OCI-LY1 (cell line): ENCODE data around the gene KIF25.

ENCODE experiments used
- H2AFZ ChIP-seq: fragments of 200-600 bp; sonication (generic), shearing (Covaris generic); 2 replicates; pipeline ENCODE4 v1.6.0; 2014; ENCODE audit warnings: antibody characterized with exemption, mild to moderate bottlenecking, low read length
- H3F3A ChIP-seq: fragments of 200-600 bp; sonication (generic), shearing (Covaris generic); 2 replicates; pipeline ENCODE4 v1.6.0; 2014; ENCODE audit warnings: mild to moderate bottlenecking, antibody characterized with exemption, low read length, moderate library complexity; ENCODE audit not compliant: insufficient read depth
- H3K27ac ChIP-seq: fragments of 200-600 bp; sonication (generic); 2 replicates; pipeline ENCODE4 v1.5.1; 2014; ENCODE audit warnings: low read length, mixed run types, mild to moderate bottlenecking, low read depth; ENCODE audit not compliant: poor library complexity, severe bottlenecking
- H3K27me3 ChIP-seq: fragments of 200-600 bp; sonication (generic); 2 replicates; pipeline ENCODE4 v1.6.0; 2014; ENCODE audit warnings: antibody characterized with exemption, mild to moderate bottlenecking, low read length, moderate library complexity; ENCODE audit not compliant: insufficient read depth
- H3K36me3 ChIP-seq: fragments of 200-600 bp; sonication (generic); 2 replicates; pipeline ENCODE4 v1.6.1; 2014; ENCODE audit warnings: mild to moderate bottlenecking, antibody characterized with exemption, low read length, moderate library complexity, mixed read lengths; ENCODE audit not compliant: insufficient read depth
- H3K4me1 ChIP-seq: fragments of 200-600 bp; sonication (generic); 2 replicates; pipeline ENCODE4 v1.5.1; 2014; ENCODE audit warnings: mild to moderate bottlenecking, low read length, moderate library complexity; ENCODE audit not compliant: insufficient read depth, severe bottlenecking
- H3K4me2 ChIP-seq: fragments of 200-600 bp; sonication (generic), shearing (Covaris generic); 2 replicates; pipeline ENCODE4 v1.6.1; 2014; ENCODE audit warnings: low read length
- H3K4me3 ChIP-seq: fragments of 200-600 bp; sonication (generic); 2 replicates; pipeline ENCODE4 v1.5.1; 2014; ENCODE audit warnings: low read length, low read depth, mild to moderate bottlenecking, mixed read lengths; ENCODE audit not compliant: poor library complexity, severe bottlenecking
- H3K79me2 ChIP-seq: fragments of 200-600 bp; shearing (Covaris generic); 2 replicates; pipeline ENCODE4 v1.6.1; 2016; ENCODE audit warnings: mixed run types, low read length, mixed read lengths; ENCODE audit not compliant: insufficient read depth
- H3K9ac ChIP-seq: fragments of 200-600 bp; sonication (generic), shearing (Covaris generic); 2 replicates; pipeline ENCODE4 v1.6.1; 2014; ENCODE audit warnings: mild to moderate bottlenecking, low read length, mixed read lengths
- H3K9me2 ChIP-seq: fragments of 200-600 bp; sonication (generic), shearing (Covaris generic); 2 replicates; pipeline ENCODE4 v1.6.1; 2014; ENCODE audit warnings: low read depth, mild to moderate bottlenecking, low read length, mixed read lengths
- H3K9me3 ChIP-seq: fragments of 200-600 bp; shearing (Covaris generic); 2 replicates; pipeline ENCODE4 v1.6.1; 2014; ENCODE audit warnings: low read length, mixed read lengths
- H4K20me1 ChIP-seq: fragments of 200-600 bp; sonication (generic), shearing (Covaris generic); 2 replicates; pipeline ENCODE4 v1.6.0; 2016; ENCODE audit warnings: mild to moderate bottlenecking, low read length; ENCODE audit not compliant: insufficient read depth
- CTCF ChIP-seq: fragments of 200-600 bp; sonication (generic), shearing (Covaris generic); IDR thresholded peaks from 2 replicates; pipeline ENCODE4 v1.5.1; 2017; ENCODE audit warnings: mild to moderate bottlenecking, antibody characterized with exemption, low read length, moderate library complexity, mixed read lengths
- EZH2 ChIP-seq: fragments of 200-600 bp; sonication (generic), shearing (Covaris generic); IDR thresholded peaks from 2 replicates; pipeline ENCODE4 v1.8.0; 2017; ENCODE audit warnings: borderline replicate concordance, mixed run types, mild to moderate bottlenecking, antibody characterized with exemption, low read length, moderate library complexity, mixed read lengths

The KIF25 gene

DNA sequence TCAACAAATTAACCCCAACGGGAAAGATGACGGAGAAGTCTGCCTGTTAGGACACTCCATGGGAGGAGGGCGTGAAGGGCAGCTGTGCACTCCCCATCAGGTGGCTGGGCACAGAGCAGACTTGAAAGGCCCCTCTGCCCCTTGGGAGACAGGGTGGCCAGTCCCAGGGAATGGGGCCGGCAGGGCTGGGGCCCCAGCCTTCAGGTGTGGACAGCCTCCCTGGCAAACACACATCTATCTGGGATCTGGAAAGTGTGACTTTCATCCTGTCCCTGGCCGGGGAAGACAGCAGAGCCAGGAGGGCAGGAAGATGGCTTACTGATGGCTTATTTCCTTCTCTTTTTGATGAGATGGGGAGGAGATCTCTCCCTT lies 86.0 kb downstream of the KIF25 start:
- Histone ChIP-seq H3K9me3 (no peaks in the 10 kb centered on the region), H3K27me3 (no peaks in the 10 kb centered on the region), H3K4me3 (no peak overlapping the region), H3K27ac (no peak overlapping the region), H2AFZ (no peak overlapping the region), H3K9me2 (no peaks in the 10 kb centered on the region), H3K79me2 (no peaks in the 10 kb centered on the region), H3K9ac (no peak overlapping the region), H3K4me2 (no peak overlapping the region), H3K36me3 (no peaks in the 10 kb centered on the region), H3K4me1 (no peaks in the 10 kb centered on the region), H4K20me1 (no peaks in the 10 kb centered on the region), H3F3A (no peaks in the 10 kb centered on the region)
- TF ChIP-seq EZH2 (no peak), CTCF (no peak)

DNA sequence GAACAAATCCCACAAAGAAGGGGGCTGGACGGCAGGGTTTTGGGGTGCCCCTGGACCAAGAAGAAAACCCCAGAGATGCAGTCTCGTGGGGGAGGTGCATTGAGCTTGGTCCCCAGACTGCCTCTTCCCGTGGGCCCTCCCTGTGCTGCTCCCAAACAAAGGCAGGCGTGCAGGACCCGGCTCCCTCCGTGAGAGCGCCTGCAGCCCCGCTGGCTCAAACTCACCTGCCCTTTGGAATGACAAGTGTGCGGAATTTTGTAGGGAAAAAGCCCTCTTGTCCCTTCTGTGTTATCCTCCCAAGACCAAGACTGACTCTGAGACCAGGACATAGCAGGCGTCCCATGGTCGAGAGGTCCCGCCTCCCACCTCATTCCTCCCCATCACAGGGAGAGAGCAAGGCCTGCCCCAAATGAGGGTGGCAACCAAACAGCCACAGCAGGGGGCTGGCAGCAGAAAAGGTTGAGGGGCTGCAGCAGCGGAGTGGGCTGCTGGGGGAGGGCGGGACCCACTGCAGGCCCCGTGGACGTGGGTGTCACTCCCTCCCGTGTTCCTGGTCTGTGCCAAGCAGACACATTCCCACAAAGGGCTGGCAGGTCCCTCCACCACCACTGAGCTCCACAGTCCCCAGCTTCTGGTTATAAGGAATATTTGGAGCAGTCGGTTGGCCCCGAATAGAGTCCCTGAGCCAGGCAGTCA lies 87.1 kb downstream of the KIF25 start:
- Histone ChIP-seq H3K9ac (no peak overlapping the region), H2AFZ (no peak overlapping the region), H3K36me3 (no peaks in the 10 kb centered on the region), H3K4me2 (no peak overlapping the region), H3K9me2 (no peaks in the 10 kb centered on the region), H3K27me3 (no peaks in the 10 kb centered on the region), H4K20me1 (no peaks in the 10 kb centered on the region), H3K4me3 (no peak overlapping the region), H3K9me3 (no peaks in the 10 kb centered on the region), H3K27ac (no peak overlapping the region), H3F3A (no peaks in the 10 kb centered on the region), H3K79me2 (no peaks in the 10 kb centered on the region), H3K4me1 (no peaks in the 10 kb centered on the region)
- no peak for TF ChIP-seq CTCF
- TF ChIP-seq EZH2, result no peak

DNA sequence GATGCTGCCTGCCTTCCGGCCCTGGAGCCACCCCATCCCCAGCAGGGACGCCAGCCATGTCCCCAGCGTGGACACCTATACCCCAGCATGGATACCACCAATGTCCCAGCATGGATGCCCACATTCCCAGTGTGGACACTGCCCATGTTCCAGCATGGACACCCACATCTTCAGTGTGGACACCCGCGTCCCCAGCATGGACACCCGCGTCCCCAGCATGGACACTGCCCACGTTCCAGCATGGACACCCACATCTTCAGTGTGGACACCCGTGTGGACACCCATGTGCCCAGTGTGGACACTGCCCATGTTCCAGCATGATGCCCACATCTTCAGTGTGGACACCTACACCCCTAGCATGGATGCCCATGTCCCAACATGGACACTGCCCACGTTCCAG lies 88.6 kb downstream of the KIF25 start:
- H3K4me1 ChIP-seq, result no peaks in the 10 kb centered on the region
- no peak overlapping the region for H3K9ac ChIP-seq
- H3K36me3 ChIP-seq, result no peaks in the 10 kb centered on the region
- no peak overlapping the region for H3K4me3 ChIP-seq
- H3K27me3 ChIP-seq, result no peaks in the 10 kb centered on the region
- no peak overlapping the region for H3K27ac ChIP-seq
- no peaks in the 10 kb centered on the region for H3K79me2 ChIP-seq
- H3K9me3 ChIP-seq, result no peaks in the 10 kb centered on the region
- no peak overlapping the region for H2AFZ ChIP-seq
- H3K9me2 ChIP-seq, result no peaks in the 10 kb centered on the region
- TF ChIP-seq EZH2 (no peak), CTCF (no peak)
- no peaks in the 10 kb centered on the region for H3F3A ChIP-seq
- H4K20me1 ChIP-seq, result no peaks in the 10 kb centered on the region
- H3K4me2 ChIP-seq, result no peak overlapping the region
